Glomerular endothelial cell (primary cell): Measurements from ENCODE around the gene IER5. TPM values are rescaled to one million over a fixed set of nuclear protein-coding genes. Genes with fewer than 3 reads are reported as not detected.
"Not testable (repeated sequence)": the region's sequence is repeated elsewhere in the genome, so short reads cannot be mapped to it uniquely, and the experiment has no call there.

ENCODE experiments used
- DNase-seq: peaks from one replicate; pipeline ENCODE4 v3.0.0-alpha.2; 2011; ENCODE audit warnings: low read depth, low spot score; ENCODE audit errors: extremely low read depth
- total RNA-seq: library from RNA; depleted of rRNA; stranded (reverse); fragments of >200 nt; gene quantifications from 2 replicates; pipeline ENCODE4 v1.2.3, GENCODE V29; 2015

The IER5 gene
- total RNA-seq, 1 donor from 2014 or later: 28.5 TPM

DNA sequence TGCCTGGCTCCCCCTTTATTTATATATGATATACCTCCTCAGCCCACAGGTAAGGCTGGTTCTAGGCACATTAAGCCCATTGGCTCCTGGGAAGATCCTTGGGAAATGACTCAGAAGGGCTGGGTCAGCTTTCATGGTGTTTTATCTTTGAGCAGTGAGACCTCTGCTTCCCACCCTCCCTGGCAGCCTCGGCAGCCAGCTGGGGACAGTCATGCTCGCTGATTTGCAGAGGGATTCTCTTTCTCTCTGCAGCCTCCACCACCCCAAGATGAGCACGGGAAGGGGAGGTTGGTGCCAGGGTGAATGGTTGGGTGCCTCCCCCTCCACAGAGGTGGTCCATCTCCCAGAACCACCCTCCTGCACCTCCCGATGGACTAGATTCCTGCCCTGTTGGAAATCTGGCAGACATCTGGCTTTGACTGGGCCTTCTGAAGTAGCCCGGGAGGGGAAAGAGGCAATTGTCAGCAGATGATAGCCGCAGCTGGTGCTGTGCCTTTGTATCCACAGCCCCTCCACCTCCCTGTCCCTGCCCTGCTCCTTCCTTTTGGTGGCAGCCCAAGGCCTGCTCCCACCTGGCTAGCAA lies 24.6 kb downstream of the IER5 start:
- no peak for DNase-seq

DNA sequence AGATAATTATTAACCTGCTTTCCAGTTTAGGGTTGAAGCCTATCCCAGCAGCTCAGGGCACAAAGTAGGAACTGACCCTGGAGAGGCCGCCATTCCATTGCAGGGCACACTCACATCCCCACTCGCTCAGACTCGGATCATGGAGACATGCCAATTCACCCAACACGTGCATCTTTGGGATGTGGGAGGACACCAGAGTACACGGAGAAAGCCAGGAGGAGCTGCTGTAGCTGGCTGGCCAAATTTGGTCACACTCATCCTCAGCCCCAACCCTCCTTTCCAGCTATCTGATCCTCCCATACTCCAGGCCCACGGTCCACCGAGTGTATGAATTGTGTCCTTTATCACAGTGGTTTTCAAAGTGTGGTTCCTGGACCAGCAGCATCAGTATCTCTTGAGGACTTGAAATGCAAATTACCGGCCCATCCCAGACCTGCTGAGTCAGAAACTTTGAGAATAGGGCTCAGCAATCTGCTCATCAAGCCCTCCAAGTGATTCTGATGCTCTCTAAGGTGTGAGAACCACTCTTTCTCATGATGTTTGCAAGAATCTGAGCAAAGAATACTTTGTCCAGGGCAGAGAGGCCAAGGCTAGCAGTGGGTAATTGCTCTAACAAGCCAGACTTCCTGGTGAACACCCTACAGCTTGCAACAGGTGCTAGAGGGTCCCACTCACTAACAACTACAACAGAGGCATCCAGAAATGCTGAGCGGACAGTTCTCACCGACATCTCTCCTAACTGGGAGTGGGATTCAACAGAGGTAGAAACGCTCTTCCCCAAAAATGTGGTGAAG lies 26.3 kb downstream of the IER5 start:
- DNase-seq: no peak

DNA sequence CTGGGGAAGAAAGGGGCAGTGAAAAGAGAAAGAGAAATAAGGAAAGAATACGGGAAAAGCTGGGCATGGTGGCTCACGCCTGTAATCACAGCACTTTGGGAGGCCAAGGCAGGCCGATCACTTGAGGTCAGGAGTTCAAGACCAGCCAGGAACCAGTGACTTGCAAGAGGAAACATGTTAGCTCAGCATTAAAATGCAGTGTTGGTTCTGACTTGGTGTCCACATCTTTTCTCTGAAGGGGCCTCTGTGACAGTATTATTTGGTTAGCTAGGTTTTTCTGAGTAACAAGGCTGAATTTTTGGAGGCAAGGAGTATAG lies 26.8 kb downstream of the IER5 start:
- DNase-seq: no peak

DNA sequence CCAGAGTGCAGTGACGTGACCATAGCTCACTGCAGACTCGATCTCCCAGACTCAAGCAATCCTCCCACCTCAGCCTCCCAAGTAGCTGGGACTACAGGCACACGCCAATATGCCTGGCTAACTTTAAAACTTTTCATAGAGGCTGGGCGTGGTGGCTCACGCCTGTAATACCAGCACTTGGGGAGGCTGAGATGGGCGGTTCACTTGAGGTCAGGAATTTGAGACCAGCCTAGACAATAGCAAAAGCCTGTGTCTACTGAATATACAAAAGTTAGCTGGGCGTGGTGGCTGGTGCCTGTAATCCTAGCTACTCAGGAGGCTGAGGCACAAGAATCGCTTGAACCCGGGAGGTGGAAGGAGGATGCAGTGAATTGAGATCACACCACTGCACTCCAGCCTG lies 27.5 kb downstream of the IER5 start:
- DNase-seq: not testable (repeated sequence)

DNA sequence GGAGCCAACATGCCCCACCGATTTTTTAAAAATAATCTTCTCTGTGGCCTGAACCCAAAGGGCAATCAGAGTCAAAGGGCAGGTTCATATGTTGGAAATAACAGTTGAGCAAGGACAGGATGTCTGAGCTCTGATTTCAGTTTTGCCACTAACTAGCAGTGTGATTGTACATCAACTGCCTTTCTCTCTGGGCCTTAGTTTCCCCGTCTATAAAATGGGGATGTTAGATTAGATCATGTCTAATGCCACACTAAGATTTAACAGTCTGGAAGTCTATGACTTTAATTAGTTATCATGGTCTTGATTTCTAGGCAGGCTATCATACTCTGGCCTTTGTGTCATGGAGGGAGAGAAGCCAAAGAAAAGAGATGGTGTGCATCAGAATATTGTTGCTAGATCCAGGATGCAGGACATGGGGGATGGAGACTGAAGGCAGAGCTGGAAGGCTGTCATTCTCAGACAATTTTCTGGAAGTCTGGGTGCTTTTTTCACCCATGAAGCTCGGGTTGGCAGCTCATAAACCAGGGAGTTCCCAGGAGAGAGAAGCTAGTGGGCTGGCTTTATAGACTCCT lies 28.4 kb downstream of the IER5 start:
- no peak for DNase-seq

DNA sequence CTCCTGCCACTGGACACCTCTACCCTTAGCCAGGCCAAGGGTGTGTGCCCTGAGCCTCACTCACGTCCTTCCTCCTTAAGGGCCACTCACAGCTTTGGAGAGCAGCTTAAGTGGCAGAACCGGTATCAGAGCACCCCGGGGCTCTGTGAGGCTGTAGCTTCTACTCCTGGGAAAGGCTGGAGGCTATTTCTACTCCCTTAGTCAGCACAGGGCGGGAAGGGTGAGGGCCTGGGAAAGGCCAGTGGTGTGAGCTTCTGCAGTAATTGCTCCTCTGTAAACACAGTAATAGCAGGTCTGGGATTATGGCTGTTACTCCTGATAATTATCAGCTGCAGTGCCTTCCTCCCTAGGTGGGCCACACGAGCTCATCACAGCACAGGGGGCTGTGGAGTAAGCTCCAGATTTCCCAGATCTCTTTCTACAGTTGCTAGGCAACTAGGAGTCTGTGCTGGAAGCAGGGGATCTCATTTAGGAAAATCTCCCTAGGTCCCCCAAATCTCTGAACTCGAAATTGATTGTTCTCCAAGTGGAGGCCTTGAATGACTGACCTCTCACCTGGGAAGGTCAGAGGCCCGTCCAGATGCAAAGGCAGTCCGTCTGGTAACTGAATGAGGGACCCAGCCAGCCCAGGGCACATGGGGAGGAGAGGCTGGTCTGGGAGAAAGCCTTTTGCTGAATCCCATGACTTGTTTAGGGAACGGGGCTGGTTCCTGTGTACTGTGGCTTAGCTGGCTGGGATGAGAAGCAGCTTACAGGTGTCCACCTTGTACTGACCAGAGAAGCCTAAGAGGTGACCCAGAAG lies 29.3 kb downstream of the IER5 start:
- DNase-seq: no peak

DNA sequence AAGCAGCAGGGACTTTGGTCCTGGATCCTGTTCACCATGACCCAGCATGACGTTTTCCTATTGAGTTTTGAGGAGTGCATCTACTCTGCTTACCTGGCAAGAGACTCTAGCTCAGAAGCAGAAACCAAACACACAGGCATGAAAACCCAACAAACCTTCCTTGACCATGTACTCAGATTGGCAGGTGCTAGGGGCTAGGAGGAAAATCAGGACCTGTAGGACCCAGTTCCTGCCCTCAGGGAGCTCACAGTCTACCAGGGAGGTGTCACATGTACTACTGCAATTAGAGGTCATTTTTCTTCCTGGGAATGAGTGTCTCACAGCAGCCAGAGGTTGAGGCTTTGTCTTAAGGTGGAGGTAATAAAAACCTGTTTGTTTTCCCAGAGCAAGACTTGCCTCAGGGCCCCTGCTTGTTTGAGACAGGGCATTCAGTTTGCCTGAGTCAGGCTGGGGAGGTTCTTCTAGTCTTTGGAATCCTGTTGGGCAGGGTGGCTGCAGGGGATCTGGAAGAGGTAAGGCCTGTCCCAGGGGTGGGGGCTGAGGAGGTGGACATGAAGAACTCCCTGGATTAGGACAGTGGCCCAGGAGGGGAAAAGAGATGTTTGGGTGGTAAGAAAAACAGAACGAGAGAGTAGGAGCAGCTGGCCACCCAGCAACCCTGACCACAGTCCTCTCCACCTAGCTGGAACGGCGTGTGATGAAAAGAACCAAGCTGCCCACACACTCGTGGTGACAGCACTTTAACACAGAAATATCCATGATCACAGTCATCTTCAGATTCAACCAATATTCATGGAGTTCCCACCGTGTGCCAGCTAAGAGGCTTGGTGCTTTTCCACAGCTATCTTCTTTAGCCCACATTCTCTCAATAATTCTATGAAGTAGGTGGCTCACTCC lies 30.8 kb downstream of the IER5 start:
- no peak for DNase-seq

DNA sequence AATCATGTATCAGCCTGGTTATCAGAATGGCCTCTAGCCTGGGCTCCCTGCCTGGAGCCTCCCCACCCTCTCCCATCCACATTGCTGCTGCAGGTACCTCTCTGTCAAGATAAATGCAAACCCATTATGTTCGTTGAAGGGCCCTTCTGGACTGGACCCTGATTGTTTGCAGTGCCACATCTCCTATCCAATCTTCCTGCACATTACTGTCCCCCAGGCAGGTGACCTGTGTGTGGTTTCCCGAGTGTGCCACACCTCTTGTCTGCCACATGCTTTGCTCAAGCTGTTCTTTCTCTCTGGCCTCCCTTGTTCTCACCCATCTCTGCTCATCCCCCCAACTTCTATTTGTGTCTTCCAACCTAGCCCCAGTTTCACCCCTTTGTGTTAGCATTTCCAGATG lies 32.4 kb downstream of the IER5 start:
- DNase-seq: no peak

DNA sequence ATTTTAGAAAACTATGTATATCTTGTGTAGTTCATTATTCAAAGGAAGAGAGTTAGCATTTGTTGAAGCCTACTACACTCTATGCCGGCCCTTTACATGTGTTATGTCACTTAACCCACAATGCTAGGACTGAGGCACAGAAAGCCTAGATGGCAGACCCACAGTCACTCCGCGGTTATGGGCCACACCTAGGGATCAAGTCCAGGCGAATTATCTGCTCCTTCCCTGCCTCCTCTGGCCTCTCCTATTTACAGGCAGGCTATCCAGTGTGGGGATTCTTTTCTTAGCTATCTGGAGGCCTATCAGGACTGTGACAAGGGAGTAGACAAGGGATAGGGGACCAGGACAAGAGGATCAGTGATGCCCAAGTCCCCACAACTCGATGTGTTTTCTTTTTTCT lies 33.0 kb downstream of the IER5 start:
- no peak for DNase-seq

DNA sequence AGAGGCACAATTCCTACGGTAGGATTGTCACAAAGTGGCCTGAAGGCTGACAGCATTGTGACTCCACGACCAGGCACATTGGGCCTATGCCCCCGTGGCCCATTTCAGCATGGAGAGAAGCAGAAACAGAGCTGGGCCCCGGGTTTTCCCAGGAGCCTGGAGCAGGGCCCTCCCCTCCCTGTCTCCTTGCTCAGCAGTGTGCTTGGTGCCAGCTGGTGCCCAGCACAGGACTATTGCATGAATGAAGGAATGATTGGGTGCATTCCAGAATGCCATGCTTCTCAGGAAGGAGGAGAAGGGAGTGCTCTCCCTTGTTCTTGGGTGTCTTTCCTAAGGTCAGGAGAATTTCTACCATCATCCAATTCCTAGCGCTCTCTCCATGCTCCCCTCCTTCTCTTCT lies 33.7 kb downstream of the IER5 start:
- no peak for DNase-seq

DNA sequence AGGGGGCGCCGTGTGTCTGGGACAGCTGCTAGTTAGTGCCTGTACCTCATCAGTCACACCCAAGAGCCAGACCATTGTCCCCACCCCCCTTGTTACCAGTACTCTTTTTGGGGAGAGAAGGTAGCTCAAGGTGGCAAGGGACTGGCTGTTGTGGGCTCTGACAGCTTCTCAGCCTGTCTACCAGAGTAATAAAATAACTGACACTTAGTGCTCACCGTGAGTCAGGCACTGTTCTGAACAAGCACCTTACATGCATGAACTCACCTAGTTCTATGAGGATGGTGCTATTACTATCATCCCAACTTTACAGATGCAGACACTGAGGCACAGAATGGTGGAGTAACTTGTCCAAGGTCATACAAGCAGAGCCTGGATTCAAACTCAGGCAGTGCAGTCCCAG lies 34.7 kb downstream of the IER5 start:
- DNase-seq: no peak

DNA sequence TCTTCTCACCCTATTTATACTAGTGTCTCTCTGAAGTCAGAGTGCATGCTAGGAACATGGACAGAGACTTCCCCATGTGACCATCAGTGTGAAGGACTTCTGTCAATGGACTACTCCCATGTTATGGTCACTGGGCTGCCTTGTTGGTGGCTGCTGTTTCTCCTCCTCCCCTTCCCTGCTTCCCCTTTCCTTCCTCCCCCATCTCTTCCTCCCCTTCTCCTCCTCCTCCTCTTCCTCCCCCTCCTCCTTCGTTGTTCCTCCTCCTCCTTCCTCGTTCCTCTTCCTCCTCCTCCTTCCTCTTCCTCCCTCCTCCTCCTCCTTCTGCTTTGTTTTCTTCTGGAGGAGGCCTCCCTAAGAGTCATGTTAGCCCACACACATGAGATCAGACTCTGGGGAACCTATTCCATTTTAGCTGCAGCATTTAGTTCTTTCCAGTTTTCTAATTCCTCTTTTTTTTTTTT lies 35.8 kb downstream of the IER5 start:
- no peak for DNase-seq

DNA sequence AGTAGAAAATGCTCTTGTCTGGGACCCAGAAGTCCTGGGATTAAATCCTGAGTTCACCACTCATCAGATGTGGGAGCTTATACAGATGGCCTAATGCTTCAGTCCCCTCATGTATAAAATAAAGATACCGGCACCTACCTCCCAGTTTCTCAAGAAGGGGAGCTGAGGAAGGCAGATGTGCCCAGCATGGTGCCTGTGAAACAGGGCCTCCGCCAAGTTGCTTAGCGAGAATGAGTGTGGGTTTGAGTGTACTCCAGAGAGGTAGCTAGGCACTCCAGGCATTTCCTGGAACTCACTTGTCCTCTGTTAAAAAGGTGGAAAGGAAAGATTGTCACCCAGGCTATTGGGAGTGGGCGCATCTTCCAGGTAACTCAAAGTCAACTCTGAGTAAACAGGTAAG lies 37.8 kb downstream of the IER5 start:
- no peak for DNase-seq

DNA sequence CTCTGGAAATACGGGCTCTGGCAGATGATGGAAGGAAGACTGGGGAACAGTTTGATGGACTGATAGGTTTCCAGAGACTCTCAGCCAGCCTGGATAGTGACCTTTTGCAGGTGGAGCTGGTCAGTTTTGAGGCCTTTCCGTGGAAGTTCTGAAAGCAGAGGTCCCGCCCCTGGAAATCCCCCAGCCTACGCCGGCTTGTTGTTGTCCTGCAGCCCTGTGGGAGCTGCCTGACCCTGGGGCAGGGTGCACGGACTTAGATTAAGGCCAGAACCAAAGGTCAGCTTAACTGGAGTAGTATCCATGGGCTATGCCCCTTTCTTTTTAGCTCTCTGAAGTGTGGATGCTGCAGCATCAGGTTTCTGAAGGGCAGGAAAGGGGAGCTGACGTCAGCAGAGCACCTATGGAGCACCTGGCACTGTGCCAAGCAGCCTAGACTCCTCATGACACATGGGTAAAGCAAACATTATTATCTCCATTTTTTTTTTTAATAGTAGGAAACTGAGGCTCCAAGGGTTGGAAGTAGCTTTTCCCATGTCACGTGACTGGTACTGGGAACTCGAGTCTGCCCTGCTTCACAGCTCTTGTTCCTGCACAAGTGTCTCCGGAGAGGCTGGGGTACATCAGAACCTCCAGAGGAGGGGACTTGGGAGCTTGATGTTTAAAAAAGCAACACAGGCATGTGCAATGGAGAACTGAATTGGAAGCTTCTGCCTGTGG lies 38.5 kb downstream of the IER5 start:
- no peak for DNase-seq

DNA sequence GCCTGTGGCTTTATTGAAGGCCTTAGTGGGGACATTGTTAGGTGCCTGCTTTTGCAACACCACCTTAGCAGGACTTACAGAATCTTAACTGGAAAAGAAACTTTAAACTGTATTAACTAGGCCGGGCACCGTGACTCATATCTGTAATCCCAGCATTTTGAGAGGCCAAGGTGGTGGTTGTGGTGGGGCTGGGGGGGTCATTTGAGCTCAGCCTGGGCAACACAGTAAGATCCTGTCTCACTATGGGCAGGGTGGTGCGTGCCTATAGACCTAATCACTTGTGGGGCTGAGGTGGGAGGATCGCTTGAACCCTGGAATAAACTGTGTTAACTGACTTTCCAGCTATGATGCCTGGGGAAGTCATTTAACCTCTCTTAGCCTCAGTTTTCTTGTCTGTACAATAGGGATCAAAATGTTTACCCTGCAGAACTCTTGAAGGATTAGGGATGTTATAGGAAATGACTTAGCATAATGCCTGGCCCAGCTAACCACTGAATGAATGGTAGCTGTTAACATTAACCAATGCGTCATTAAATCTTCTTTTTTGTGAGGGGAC lies 39.5 kb downstream of the IER5 start:
- no peak for DNase-seq

DNA sequence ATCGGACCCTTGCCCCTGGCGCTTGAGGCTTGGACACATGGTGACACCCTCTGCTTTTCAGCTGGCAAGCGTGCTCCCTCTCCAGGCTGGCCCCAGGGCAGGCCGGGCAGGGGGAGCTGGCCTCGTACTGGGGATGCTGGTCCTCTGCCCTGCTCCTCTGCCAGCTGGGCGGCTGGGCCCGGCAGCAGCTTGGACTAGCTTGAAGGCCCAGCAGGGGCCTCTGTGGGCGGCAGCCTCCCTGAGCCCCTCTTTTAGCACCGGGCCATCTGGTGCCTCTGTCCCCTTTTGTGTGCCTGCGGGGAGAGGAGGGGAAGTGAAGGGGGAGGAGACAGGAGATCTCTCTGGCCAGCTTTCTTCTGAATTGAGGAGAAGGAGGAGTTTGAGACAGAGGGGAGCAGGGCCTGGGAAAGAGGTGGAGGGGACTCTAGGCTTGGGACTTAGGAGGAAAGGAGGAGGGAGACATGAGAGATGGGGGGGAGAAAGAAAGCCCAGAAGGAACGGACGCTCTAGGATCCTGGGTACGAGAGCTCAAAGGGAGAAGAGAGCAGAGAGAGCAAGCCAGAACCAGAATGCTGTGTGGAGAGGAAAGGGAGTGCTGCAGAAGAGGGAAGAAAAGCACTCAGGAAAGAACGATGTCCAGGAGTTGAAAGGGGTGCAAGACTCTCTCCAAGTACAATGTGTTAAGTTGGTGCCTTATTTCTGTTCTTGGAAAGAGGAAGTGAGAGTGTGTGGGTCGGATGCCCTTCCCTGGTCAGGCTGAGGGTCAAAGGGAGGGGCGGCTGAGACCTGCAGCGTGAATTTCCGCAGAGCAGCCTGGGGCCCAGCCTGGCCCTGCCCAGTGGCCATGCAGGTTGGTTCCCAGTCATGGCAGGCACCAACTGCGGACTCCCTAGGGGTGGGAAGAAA lies 40.3 kb downstream of the IER5 start:
- DNase-seq: no peak

DNA sequence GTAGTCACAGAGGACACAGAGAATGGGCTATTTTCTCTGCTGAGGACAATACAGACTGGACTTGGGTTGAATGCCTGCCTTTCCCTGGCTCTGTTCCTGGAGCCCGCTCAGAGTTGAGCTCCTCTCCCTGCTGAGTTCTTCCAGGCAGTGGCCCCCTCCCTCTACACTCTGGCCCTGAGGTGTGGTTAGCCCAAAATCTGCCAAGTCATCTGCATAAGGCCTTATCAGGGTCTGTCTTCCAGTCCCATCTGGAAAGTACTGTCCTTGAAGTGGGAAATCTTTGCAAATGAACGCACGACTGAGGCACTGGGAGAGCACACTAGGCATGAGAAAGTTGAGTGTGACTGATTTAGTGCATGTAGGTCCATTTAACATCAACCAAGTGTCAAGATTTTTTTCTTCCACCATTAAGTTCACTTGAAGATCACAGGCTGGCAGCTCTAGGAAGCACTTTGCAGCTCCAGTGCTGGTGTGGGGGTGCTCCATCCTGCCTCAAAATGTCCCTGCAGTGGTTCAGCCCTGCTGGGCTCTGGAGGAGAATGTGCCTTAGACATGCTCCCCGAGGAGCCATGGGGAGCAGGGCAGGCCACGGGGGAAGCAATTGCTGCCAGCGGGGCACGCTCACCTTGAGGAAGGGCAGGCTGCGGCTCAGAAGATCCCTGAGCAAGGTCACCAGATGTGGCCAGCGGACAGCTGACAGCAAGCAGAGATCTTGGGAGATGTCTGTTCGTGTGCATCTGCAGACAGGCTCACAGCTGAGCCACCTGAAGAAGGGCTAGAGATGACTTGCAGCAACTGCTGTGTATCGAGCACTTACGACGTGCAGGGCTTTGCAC lies 41.5 kb downstream of the IER5 start:
- no peak for DNase-seq
